Mammary epithelial cell (primary cell): ENCODE results near the gene PPM1L.

Experiments used
- EZH2 ChIP-seq: IDR thresholded peaks from 2 replicates; pipeline ENCODE4 v1.6.1; 2012; ENCODE audit warnings: low read length, inconsistent platforms, borderline replicate concordance
- TF ChIP-seq, protein P1 (sequence below), 2 donors: IDR thresholded peaks in 1 of 2; conservative IDR thresholded peaks in 1 of 2; 2 replicates each; pipeline ENCODE4 v1.5.1; 2011 to 2012; ENCODE audit warnings: inconsistent platforms in 2 of 2, low read length in 2 of 2, mild to moderate bottlenecking in 2 of 2, control low read depth in 1 of 2, low read depth in 1 of 2; ENCODE audit not compliant: insufficient read depth in 1 of 2; ENCODE audit errors: extremely low read depth in 1 of 2

DNA sequence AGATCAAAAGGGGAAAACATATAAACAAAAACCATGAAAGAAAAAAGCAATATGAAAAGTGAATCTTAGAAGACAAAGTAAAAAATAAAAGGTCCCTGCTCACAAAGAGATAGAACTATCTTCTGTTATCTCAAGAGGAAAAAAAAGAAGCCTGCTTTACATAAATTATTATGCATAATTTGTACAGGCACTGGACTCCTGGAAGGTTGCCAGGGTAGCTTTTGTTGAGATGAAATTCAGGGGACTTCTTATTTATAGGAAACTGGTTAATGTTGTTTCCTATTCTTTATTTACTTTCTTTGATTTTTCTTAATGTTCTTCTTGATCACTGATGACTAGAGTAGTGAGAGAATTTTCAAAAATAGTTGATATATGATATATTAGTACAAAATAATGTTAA lies 66.9 kb downstream of the PPM1L start:
- no peak for TF ChIP-seq EZH2
- TF ChIP-seq, protein P1, sequence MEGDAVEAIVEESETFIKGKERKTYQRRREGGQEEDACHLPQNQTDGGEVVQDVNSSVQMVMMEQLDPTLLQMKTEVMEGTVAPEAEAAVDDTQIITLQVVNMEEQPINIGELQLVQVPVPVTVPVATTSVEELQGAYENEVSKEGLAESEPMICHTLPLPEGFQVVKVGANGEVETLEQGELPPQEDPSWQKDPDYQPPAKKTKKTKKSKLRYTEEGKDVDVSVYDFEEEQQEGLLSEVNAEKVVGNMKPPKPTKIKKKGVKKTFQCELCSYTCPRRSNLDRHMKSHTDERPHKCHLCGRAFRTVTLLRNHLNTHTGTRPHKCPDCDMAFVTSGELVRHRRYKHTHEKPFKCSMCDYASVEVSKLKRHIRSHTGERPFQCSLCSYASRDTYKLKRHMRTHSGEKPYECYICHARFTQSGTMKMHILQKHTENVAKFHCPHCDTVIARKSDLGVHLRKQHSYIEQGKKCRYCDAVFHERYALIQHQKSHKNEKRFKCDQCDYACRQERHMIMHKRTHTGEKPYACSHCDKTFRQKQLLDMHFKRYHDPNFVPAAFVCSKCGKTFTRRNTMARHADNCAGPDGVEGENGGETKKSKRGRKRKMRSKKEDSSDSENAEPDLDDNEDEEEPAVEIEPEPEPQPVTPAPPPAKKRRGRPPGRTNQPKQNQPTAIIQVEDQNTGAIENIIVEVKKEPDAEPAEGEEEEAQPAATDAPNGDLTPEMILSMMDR (conservative IDR thresholded peaks at IDR 0.05 in 1 of 2, IDR thresholded peaks at IDR 0.05 in 1 of 2; ENCODE audit: extremely low read depth in 1 of 2, insufficient read depth in 1 of 2, low read depth in 1 of 2, low read length in 2 of 2), result no peak
